Measurements from ENCODE around the gene GP5.

The GP5 gene

DNA sequence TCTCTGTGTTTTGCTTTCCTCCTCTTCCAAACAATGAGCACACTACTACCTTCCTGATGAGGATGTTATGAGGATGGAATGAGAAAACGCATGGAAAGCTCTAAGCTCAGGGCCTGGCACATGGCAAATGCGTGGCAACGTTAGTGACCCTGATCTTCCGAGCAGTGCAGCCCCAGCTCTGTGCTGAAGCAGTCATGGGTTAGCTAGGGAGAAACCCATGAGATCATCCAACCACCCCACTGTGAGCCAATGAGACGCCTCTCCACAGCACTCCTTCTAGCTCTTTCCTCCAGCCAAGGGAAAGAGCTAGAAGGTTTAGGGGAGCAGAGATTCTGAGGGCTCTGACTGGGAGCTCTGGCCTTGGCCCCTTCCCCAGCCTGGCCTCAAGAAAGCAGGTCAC is 52.4 kb downstream of the GP5 start:
- no peak for DNase-seq

GRCh38 chr3:194346035-194346434 is 53.0 kb downstream of the GP5 start:
- no peak for DNase-seq
